Measurements from ENCODE around the gene TBXA2R.
A peak's percentile ranks its signal among the peaks of the same experiment; 100 is the strongest.
"Not testable (repeated sequence)": the region's sequence is repeated elsewhere in the genome, so short reads cannot be mapped to it uniquely, and the experiment has no call there.

TBXA2R gene

GRCh38 chr19:3606690-3607289 lies at the start of gene TBXA2R:
Gene TBXA2R, minus strand, starts transcription at chr19:3606875. Its CDS starts 6,241 bp downstream, at chr19:3600634.
- DNase-seq (ENCODE audit: low spot score) = peak; percentile 32

- no peak for DNase-seq (ENCODE audit: low spot score)
Observed at GRCh38 chr19:3656073-3656746, 49.5 kb upstream of the TBXA2R start.

DNA sequence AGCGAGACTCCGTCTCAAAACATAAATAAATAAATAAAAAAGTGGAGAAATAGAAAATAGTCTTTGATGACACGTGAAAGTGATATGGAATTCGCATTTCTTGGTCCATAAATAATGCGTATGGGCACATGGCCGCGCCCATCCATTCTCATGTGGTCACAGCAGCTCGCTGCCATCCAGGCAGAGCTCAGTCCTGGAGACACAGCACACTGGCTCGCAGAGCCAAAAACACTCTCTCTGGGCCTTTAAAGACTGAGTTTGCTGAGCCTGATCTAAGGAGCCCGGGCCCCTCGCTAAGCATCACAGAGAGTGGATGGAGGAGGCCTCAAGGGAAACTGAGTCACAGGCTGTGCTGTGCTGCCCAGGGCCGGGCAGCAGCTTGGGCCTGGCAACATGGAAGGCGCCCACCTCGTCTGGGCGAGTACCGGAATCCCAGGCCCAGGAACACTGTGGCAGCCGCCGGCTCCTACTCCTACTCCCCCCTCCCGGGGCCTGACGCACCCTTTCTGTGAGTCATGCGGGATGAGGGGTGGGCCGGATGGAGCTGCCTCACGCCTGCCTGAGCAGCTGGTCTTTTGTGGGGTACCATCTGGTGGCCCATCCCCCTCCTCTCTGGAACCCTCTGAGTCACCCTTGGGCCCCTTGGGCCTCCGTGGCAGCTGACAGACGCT lies 48.9 kb upstream of the TBXA2R start:
- DNase-seq (ENCODE audit: low spot score) = no peak

DNA sequence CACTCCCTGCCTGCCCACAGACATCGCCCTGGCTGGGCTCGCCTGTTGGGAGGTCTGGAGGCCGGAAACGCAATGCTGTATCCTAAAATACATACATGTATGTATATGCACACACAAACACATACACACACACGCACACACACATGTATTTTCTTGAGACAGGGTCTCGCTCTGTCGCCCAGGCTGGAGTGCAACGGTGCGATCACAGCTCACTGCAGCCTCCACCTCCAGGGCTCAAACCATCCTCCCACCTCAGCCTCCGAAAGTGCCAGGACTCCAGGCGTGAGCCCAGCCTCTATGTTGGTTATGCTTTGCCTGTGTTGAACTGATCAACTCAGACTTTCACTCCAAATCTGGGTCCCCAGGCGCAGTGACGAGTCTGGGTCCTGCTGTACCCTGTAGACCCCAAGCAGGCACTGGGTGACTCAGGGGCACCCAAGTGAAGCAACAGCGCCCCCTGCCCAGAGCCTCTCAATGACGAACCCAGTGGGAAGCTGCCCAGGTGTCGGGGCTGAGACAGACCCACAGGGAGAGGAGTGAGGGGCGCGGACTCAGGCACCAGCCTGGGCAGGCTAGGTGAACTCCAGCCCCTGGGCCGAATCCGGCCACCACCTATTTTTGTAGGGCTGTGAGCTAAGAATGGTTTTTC lies 47.3 kb upstream of the TBXA2R start:
- DNase-seq (ENCODE audit: low spot score) = no peak

DNA sequence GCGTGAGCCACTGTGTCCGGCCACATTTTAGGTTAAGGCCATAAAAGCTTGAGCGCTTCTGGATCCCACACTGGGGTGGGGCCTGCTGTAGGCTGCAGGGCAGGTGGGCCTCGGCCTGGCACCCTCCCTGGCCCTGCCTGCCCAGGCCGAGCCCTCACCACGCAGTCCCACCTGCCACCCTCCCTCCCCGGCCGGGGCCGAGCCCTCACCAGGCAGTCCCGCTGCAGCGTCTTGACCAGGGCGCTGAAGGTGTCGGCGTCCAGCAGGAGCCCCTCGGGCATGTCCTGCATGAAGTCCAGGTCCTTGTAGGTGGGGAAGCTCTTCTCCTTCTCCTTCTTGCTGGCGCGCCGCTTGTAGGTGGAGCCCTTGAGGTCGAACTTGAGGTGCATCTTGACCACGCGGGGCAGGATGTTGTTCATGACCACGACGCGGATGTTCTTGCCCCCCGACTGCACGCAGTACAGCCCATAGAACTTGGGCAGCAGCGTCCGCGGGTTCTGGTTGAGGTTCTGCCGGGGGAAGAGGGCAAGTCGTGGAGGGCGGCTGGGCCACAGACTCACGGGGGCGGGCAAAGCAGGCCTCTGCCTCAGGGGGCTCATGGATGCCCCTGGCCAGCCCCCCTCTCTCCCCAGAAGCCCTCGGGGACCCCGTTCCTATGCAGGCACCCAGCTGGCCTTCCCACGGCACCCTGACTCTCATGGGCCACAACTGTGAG lies 46.6 kb upstream of the TBXA2R start:
- DNase-seq (ENCODE audit: low spot score) = no peak

GRCh38 chr19:3652422-3652821 lies 45.7 kb upstream of the TBXA2R start:
- DNase-seq (ENCODE audit: low spot score) = no peak

GRCh38 chr19:3651684-3652083 lies 45.0 kb upstream of the TBXA2R start:
- DNase-seq (ENCODE audit: low spot score) = no peak

GRCh38 chr19:3649888-3650287 lies 43.2 kb upstream of the TBXA2R start:
- DNase-seq (ENCODE audit: low spot score) = no peak

DNA sequence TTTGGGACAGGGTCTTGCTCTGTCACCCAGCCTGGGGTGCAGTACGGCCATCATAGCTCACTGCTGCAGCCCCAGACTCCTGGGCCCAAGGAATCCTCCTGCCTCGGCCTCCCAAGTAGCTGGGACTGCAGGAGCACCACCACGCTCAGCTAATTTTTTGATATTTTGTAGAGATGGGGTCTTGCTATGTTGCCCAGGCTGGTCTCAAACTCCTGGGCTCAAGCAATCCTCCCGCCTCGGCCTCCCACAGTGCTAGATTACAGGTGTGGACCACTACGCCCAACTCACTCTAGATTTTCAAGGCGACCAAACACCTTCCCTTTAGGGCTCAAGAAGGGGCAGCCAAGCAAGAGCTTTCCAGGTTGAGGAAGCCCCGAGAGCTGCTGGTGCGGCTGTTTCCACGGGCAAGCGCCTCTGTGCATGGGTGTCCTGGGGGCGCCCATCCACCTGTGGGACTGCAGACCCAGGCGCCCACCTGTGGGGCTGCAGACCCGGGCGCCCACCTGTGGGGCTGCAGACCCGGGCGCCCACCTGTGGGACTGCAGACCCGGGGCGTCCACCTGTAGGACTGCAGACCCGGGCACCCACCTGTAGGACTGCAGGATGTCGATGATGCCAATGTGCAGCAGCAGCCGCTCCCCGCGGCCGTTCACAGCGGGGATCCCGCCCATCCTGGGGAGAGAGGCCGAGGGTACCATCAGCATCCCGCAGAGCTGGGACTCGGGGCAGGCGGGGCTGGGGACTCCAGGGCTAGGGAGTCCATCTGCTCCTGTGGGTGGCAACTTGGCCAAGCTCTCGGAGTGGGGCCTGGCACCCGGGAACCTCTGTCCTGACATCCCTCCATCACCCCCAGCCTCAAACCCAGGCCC lies 41.6 kb upstream of the TBXA2R start:
- no peak for DNase-seq (ENCODE audit: low spot score)

DNA sequence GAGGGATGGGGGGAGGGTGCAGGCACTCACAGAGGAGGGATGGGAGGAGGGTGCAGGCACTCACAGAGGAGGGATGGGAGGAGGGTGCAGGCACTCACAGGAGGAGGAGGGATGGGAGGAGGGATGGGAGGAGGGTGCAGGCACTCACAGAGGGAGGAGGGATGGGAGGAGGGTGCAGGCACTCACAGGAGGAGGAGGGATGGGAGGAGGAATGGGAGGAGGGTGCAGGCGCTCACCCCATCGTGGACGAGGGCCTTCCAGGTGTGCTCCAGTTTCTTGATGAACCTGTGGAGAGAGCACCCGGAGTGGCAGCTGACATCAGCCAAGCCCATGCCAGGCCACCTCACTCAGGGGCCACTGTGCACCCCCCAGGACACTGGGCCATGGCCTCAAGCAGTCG lies 40.4 kb upstream of the TBXA2R start:
- not testable (repeated sequence) for DNase-seq (ENCODE audit: low spot score)

- no peak for DNase-seq (ENCODE audit: low spot score)
Observed at GRCh38 chr19:3646336-3647092, 39.8 kb upstream of the TBXA2R start.

- DNase-seq (ENCODE audit: low spot score) = no peak
Observed at GRCh38 chr19:3645726-3646125, 39.1 kb upstream of the TBXA2R start.

DNA sequence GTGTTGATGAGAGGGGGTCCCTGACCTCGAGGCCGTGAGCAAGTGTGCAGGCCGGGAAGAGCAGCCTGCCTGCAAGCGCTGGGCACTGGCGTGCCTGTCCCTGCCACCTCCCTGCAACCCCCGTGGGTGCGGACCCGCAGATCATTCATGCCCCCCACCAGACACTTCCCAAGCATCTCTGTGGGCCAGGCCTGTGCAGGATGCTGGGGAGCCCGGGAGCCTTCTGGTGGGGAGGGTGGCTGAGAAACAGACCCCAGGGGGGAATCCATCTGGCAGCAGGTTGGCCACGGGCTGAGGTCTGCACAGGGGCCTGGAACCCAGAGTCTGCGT lies 38.4 kb upstream of the TBXA2R start:
- DNase-seq (ENCODE audit: low spot score) = no peak

GRCh38 chr19:3644351-3645066 lies 37.8 kb upstream of the TBXA2R start:
- DNase-seq (ENCODE audit: low spot score) = no peak

- no peak for DNase-seq (ENCODE audit: low spot score)
Observed at GRCh38 chr19:3643674-3644313, 37.1 kb upstream of the TBXA2R start.

- no peak for DNase-seq (ENCODE audit: low spot score)
Observed at GRCh38 chr19:3642987-3643673, 36.5 kb upstream of the TBXA2R start.

DNA sequence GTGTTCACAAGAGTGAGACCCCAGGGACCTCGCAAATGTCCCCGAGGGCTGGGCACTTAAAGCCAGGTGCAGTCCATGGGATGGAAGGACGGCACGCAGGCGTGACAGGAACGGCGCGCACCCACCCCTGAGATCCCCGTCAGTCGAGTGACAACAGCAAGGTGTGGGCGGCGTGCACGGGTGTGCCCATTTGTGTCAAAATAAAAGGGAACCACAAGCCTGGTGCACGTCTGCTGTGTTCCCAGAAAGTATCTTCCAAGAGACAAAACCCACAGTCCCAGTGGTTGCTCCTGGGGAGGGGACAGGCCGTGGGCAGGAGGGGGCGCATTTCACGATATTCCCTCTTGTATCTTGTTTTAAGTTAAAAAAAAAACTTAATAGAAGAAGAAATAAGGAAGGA lies 35.6 kb upstream of the TBXA2R start:
- DNase-seq (ENCODE audit: low spot score) = no peak

DNA sequence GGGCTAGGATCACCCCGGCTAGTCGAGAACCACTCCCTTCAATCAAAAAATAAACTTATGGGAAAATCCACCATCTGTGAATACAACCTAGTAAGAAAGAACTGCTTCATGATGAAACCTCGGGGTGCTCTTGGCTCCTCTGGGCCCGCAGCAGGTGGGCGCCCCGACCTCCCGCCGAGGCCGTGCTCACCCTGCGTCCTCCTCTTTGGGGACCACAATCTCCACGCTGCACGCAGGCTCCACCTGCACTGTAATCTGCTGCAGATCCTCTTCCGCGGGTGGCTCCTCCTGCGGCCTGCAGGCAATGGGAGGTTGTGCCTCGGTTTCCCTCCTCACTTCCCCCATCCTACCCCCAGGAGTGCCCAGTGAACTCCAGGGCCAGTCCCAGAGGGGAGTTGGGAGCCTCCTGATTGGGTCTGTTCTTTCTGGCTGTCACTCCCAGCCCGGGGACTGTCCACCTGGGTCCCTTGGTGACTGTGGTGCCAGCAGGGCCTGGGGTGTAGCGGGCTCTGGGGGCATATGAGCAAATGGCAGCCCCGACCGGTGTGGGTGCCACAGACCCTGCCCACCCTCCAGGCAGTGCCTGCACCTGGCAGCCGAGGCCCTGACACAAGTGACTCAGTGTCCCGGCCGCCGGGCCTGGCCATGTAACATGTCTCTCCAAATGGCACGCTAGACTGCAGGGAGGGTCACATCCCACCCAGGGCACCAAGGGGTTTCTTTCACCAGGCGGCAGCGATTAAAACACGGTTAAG lies 35.0 kb upstream of the TBXA2R start:
- DNase-seq (ENCODE audit: low spot score) = no peak
